Left renal pelvis (tissue), 4 donors: Measurements from ENCODE around the gene TIMM10. TPM values are rescaled to one million over a fixed set of nuclear protein-coding genes. Genes with fewer than 3 reads are reported as not detected.
"Not testable (repeated sequence)": the region's sequence is repeated elsewhere in the genome, so short reads cannot be mapped to it uniquely, and the experiment has no call there.

Source experiments
- DNase-seq, 4 donors: peaks; one replicate each; pipeline ENCODE4 v3.0.0-alpha.2; 2013; ENCODE audit warnings: low read depth in 4 of 4, low spot score in 3 of 4
- polyA plus RNA-seq, 4 donors: library from polyadenylated mRNA; unstranded; fragments of 120-200 nt; gene quantifications; one replicate each; pipeline ENCODE4 v1.2.1, GENCODE V29; 2013; ENCODE audit not compliant: insufficient read length in 4 of 4

The TIMM10 gene
- polyA plus RNA-seq, 4 donors, result 42.2 to 52.6 (median 46.8) TPM

DNA sequence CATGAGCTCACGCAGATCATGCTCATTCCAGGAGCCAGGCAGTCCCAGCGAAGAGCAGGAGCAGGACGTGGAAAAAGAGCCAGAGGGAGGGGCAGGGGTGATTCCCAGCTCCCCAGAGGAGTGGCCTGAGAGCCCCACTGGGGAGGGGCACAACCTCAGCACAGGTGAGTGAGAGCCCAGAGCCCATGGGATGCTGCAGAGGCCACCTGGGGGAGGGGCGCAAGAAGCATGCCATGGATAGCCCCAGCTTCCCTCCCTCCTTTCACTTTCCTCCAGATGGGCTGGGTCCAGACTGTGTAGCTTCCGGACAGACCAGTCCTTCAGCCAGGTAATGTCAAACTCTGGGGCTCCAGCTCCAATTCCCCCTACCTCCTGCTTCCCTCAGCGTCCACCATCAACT is 13.0 kb upstream of the TIMM10 start:
- DNase-seq, result no peak

DNA sequence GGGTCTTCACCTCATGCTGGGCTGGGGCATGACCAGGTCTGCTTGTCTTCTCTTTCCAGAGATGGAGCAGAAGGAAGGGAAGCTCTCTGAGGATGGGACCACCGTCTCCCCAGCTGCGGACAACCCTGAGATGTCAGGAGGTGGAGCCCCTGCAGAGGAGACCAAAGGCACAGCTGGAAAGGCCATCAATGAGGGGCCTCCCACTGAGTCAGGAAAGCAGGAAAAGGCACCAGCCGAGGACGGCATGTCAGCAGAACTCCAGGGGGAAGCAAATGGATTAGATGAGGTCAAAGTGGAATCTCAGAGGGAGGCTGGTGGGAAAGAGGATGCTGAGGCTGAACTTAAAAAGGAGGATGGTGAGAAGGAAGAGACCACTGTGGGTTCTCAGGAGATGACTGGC is 12.0 kb upstream of the TIMM10 start:
- no peak for DNase-seq

DNA sequence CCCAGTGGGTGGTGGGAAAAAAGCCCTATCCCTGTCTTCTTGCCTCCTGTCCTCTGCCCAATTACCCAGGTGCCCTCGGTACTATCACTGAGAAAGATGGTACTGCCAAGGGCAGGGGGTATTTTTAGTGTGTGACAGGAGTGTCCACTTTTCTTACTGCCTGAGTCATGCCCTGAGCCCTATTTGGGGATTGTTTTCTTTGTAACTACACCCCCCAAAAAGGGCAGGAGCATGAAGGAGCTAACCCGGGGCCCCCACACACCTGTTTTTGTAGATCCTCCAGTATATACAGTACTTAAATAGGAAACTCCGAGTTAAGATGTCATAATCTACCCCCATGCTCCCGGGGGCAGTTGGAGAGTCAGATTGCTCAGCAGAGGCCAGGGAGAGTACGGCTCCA is 10.6 kb upstream of the TIMM10 start:
- DNase-seq, result no peak

DNA sequence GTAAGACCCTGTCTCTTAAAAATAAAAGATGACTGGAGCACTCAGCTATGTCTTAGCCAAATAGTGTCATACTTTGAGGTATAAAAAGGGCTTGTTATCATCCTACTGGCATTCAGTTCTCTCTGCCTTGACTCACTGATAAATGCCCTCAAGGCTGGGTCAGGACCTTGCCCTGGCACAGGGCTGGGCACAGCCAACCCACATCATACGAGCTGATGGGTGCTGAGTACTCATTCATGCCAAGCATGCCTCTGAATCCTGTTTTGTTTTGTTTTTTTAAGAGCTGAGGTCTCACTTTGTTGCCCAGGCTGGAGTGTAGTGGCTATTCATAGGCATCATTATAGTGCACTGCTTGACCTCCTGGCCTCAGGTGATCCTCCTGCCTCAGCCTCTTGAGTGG is 8.8 kb upstream of the TIMM10 start:
- no peak for DNase-seq

DNA sequence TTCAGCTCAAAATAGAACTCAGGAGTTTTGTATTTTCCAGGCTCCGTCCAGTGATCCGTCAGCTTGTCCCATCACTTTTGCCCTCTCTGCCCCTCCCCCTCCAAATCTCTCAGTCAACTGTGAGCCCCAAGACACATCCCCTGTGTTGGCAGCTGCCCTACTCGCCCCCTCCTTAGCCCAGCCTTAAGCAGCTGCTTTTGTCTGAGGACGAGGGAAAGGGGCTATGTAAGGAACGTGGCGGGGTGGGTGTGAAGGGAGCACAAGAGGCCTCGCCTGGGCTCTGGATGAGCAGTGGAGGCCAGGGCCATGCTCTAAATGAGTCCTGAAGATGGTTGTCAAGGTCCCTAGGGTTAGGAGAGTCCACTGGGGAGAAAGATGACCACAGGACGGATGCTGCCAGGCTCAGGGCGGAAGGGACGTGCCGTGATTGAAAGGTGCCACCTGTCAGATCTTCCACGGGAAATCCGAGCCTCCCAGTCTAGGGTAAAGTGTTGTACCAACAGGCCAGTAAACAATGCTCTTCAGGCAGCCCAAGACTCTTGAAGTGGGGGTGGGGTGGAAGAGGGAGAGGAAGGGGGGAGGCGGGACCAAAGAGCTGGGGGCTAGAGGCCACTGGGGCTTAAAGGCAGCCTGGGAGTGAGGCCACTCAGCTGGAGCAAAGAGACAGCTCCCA is 6.5 kb upstream of the TIMM10 start, which contains the start of gene SMTNL1:
SMTNL1 (plus strand) TSS at position 649 of the 673 bp plus-strand sequence. CDS start 5,048 bp downstream, outside the sequence.
- no peak for DNase-seq

DNA sequence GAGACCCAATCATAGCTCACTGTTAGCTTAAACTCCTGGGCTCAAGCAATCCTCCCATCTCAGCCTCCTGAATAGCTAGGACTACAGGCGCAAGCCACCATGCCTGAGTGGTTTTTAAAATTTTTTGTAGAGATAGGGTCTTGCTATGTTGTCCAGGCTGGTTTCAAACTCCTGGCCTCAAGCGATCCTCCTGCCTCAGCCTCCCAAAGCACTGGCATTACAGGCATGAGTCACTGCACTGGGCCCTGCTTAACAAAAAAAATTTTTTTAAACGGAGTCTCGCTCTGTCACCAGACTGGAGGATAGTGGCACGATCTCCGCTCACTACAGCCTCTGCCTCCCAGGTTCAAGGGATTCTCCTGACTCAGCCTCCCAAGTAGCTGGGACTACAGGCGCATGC is 3.9 kb upstream of the TIMM10 start:
- DNase-seq, result not testable (repeated sequence)

DNA sequence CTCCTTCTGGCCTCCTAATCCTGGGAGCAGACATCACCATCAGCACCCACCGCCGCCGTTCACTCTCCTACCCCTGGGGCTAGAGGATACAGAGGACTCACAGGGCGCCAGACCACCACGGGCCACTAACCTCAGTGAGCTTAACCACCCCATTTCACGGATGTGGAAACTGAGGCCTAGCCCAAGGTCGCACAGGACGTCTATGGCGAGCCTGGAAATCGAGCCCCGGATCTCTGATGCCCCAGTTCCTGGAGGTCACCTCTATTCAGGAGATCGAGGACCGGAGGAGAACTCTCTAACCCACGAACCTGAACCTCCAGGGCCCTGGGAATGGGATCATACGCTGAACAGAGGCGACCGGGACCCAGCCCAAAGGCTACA is 349 bp downstream of the TIMM10 start:
- no peak for DNase-seq

DNA sequence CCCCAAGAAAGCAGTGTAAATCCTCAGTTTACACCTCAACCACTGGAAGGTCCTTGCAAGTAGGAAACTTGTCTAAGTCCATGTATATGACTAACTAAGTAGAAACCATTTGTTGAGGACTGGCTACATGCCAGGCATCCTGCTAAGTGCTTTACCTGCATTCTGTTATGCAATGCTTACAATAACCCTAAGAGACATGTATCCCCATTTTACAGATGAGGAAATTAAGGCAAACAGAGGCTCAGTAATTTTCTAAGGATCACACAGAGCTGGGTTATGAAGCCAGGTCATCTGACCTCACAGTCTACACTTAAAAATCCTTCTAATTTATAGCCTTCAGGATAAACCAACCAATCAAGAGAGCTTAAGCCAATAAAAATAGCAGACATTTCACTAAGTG is 1.5 kb downstream of the TIMM10 start:
- DNase-seq, result no peak

DNA sequence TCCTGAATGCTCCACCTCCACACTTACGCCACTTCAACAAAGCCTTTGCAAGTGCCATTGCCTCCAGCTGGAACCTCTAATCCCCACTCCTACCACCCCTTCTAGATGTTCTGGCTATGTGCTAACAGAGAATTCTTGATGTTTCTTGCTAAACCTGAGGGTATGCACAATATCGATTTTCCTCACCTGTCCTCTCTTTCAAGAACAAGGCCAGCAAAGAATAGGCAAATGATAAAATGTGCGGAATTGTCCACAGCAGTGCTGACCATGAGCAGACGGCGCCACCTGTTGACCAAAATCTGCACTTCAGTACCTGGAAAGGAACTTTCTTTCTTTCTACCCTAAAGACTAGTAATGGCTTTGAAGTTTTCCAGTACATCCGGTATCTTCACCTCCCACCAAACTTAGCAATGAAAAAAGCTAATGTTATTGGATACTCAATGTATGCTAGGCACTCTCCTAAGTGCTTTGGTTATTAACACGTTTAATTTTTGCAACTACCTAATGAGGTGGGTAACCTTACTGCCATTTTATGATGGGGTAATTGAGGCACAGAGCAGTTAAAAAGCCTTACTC is 3.4 kb downstream of the TIMM10 start:
- DNase-seq, result no peak

DNA sequence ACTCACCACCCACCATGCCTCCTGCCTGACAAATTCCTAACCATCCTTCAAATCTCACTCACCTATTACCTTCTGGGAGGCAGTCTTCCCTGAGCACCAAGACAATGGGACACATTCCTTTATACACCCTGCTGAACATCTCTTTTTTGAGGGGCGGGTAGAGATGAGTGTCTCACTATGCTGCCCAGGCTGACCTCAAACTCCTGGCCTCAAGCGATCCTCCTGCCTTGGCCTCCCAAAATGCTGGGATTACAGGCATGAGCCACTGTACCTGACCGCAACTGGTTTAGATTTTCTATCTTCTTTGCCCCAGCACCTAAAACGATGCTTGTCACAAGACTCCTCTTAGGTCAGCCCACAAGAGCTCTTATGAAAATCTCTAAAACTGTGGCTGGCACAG is 7.1 kb downstream of the TIMM10 start:
- no peak for DNase-seq

DNA sequence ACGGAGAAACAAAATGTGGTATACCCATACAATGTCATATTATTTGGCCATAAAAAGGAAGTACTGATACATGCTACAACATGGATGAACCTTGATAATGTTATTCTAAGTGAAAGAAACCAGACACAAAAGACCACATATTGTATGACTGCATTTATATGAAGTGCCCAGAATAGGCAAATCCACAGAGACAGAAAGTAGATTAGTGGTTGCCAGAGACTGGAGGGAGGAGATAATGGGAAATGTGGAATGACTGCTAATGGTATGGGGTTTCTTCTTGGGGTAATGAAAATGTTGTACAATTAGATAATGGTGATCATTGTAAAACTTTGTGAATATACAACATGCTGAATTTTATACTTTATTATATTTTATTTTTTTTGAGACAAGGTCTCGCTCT is 9.4 kb downstream of the TIMM10 start:
- DNase-seq, result no peak

DNA sequence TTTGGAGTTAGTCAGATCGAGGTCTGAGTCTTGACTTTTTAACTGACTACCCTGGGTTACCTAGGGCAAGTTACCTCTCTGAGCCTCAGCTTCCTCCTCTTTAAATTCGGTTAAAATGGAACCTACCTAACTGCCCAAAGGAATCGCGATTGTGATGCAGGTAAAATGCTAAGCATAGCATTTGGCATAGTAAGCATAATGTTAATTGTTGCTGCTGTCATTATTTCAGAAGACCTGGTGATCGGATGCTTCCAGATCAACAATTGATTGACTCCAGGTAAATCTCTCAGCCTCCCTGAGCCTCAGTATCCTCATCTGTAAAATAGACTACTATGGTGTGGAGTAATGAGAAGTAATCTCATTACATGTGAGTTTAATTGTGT is 14.5 kb downstream of the TIMM10 start:
- no peak for DNase-seq

DNA sequence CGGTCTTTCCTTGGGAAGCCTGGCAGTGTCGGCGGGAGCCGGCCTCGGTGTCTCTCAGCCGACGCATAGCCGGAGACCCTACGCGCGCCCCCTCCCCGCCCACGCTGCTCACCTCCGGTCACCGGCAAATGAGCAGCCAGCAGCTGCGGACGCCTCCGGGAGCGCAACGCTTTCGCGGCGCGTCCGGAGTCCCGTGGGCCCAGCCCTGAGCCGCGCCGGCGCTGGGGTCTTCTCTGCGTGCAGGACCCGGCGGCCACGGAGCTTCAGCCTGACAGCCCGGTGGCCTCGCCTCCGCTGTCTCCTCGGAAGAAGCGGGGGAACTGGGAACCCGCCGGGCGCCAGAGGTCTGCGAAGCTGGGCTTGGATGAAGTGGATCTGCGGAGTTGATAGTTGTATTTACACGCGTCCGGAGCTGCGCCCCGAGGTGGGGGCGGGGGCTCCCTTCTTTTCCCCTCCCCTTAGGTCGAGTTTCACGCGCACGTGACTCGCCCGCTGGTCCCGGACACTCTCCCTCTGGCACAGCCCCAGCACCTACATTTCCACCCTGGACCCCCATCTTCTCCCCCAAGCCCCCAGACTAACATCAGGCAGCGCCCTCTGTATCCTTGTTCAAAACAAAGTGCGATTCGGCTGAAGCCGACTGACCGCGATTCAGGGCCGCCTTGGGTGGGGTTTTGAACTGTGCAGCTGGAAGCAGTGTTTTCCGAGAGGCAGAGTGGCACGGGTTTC is 15.1 kb downstream of the TIMM10 start, which contains the start of gene SLC43A1:
SLC43A1 (minus strand) TSS at position 371 of the 729 bp plus-strand sequence. CDS start 1,591 bp downstream, outside the sequence.
- DNase-seq, result no peak

DNA sequence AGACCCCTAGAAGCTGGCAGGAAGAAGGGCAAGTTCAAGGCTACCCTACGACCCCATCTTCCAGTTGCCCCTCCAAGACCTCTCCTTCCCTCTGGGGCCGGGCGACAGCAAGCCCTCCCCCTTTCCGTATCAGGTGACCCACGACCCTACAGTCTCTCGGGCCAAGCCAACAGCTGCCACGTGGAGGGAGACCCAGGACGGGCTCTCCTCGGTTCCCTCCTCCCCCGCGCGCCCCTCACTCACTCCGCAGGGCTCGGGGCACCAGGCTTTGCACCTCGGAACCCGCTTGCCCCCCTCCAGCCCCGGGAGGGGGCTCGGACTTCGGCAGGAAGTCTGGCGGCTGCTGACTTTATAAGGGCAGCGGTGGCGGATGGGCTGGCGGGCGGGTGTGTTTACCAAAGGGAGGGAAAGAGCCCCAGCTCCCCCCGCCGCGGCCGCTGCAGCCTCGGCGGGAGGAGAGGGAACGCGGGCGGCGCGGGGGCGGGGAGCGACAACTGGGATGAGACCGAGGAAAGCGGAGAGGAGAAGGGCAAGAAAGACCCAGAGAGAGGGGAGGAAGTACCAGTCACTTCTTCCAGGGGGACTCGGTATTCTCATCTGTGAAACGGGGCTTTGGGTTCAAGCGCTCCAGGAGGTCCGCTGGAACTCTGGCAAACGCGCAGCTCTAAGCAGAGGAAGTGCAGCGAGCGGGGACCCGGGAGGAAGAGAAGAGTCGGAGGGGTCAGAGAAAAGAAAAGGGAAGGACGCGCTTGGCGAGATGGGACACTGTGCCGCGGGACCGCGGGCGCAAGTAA is 15.8 kb downstream of the TIMM10 start:
- no peak for DNase-seq

DNA sequence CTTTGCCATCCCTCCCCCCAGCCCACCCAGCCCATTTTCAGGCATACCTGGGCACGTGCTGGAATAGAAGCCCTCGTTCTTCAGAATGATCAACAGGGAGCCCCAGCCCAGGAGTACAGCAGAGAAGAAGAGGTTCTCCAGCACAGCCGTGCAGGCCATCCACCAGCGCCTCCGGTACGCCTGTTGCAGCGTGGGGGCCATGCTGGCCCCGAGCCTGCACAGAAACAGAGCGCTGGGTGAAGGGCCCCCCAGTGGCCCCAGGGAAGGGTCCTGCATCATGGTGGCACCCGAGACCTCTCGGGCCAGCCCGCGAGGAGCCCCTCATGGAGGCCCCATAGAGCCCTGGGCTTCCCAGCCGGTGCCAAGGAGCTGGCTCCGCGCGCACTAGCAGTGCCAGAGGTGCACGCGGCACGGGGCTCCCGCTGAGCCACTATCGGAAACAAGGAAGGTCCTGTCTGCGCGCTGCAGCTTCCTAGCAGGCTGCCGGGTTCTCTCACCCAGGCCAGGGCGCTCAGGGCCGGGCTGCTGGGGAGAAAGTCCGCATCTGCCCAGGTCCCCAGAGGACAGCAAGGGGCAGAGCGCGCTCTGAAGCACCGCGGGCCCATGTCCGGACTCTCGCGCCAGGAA is 16.5 kb downstream of the TIMM10 start:
- DNase-seq, result no peak

DNA sequence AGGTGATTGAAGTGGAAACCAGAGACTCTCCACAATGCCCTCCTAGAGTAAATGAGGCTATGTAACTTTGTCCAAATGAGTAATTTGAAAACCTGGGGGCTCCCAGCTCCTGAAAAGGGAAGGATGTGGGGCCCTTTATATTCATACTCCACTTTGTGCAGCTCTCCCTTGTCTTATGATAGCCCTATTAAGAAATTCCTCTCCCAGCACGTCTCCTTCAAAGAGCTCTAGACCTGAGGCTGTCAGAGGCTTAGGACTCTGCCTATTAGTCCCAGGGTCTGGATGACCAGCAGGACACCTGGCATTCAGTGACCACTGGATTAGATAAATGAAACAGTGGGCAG is 17.1 kb downstream of the TIMM10 start:
- no peak for DNase-seq

DNA sequence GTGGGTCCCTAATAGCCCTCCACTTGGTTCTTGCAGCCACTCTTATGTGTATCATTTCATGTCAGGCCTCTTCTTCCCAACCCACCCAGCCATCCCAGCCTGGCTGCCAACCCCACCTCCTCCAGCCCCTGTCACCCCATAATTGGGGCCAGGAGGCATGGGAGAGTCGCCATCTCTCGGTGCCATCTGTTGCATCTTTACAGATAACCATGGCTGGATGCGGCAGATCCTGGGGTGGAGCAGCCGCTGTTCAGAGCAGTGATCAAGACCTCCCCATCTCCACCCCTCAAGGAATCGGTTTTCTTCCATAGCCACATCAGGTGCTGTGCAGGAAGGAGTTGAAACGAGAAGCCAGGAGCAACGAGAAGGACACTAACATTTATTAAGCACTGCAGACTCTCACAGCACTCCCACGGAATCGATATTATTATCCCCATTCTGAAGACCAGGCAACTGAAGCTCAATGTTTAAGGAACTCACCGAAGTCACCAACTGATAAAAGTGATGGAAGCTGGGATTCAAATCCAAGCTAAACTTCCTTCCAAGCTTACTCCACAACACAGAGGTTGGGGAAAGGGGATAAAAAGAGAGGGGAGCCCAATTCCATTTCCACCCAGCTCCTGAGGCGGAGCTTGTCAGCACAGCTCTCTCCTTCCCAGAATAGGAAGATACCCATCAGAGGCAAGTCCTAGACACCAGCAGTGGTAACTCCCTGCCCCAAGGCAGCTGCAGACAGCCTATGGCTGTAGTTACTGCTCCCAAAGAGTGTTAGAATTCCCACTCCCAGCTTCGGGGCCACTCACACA is 17.7 kb downstream of the TIMM10 start:
- DNase-seq, result no peak

DNA sequence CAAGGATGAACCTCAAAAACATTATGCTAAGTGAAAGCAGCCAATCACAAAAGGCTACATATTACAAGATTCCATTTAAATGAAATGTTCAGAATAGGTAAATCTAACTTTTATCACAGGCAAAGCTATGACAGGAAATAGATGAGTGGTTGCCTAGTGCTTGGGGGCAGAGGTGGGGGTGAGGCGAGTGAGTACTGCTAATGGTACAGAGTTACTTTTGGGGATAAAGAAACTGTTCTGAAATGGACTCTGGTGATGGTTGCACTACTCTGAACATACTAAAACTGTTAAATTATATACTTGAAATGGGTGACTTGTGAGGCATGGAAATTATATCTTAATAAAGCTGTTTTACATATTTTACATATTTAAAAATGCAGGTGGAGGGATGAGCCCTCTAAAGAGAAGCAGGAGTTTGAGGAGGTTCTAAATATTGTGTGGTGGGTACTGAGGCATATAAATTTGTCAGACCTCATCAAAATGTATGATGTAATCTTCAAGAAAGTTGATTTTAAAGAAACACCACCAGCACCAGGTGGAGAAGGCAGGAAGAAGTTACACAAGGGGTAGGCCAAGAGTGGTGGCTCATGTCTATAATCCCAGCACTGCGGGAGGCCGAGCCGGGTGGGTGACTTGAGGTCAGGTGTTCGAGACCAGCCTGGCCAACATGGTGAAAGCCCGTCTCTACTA is 18.7 kb downstream of the TIMM10 start:
- no peak for DNase-seq
